ENCODE results near the gene PLEKHA5.

DNA sequence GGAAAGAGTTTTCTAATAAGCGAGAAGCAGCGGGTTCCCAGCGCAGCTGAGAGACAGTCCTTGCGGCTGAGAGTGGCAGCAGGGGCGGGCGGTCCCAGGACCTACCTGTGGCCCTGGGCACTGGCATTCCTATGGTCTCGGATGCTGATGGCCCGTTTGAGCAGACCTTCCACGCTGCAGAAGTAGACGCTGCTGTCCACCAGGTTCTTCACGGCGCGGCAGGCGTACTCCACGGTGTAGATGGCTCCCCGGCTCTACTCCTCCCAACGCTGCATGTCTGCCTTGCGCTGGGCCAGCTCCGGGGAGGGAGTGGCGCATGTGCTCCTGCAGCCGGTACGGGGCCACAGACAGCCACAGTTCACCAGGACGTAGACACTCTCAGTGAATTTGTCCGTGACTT, 21.8 kb upstream of the PLEKHA5 start:
- TF ChIP-seq CTCF (conservative IDR thresholded peaks at IDR 0.05; ENCODE audit: low read depth, low read length) (no peak), EZH2 (IDR thresholded peaks at IDR 0.05; ENCODE audit: borderline replicate concordance, low read depth, low read length, poor library complexity, severe bottlenecking) (no peak)

Measured in A673 (cell line).